GM19023 (cell line): ENCODE results near the gene DHRS4L2.
"Not testable (repeated sequence)": the region's sequence is repeated elsewhere in the genome, so short reads cannot be mapped to it uniquely, and the experiment has no call there.

Source experiments
- ATAC-seq: cut with Tn5 transposase; IDR thresholded peaks from one replicate; pipeline ENCODE4 v1.9.1; 2021; ENCODE audit warnings: mild to moderate bottlenecking, moderate library complexity; ENCODE audit not compliant: unreplicated experiment

The DHRS4L2 gene

GRCh38 chr14:23970283-23970659, 18.5 kb upstream of the DHRS4L2 start:
- ATAC-seq: not testable (repeated sequence)

GRCh38 chr14:23973178-23973577, 15.6 kb upstream of the DHRS4L2 start:
- ATAC-seq: not testable (repeated sequence)

- ATAC-seq: not testable (repeated sequence)
Measured at GRCh38 chr14:23974041-23974440, 14.7 kb upstream of the DHRS4L2 start.

- not testable (repeated sequence) for ATAC-seq
Measured at GRCh38 chr14:23977208-23977607, 11.5 kb upstream of the DHRS4L2 start.

- ATAC-seq: not testable (repeated sequence)
Measured at GRCh38 chr14:23981951-23982813, 6.5 kb upstream of the DHRS4L2 start.

- no peak for ATAC-seq
Measured at GRCh38 chr14:23984891-23985602, 3.7 kb upstream of the DHRS4L2 start.

- peak; percentile 9 for ATAC-seq
Measured at GRCh38 chr14:23988223-23988606, 514 bp upstream of the DHRS4L2 start.

- not testable (repeated sequence) for ATAC-seq
Measured at GRCh38 chr14:23989734-23990445, 1.2 kb downstream of the DHRS4L2 start.

GRCh38 chr14:23990961-23991360, 2.2 kb downstream of the DHRS4L2 start:
- ATAC-seq: not testable (repeated sequence)

GRCh38 chr14:23993042-23993441, 4.3 kb downstream of the DHRS4L2 start:
- not testable (repeated sequence) for ATAC-seq

GRCh38 chr14:23996009-23996408, 7.3 kb downstream of the DHRS4L2 start:
- ATAC-seq: not testable (repeated sequence)

GRCh38 chr14:23996825-23997224, 8.1 kb downstream of the DHRS4L2 start:
- not testable (repeated sequence) for ATAC-seq

- ATAC-seq: not testable (repeated sequence)
Measured at GRCh38 chr14:23999640-24000039, 10.9 kb downstream of the DHRS4L2 start.

- not testable (repeated sequence) for ATAC-seq
Measured at GRCh38 chr14:24001078-24001477, 12.3 kb downstream of the DHRS4L2 start.

- not testable (repeated sequence) for ATAC-seq
Measured at GRCh38 chr14:24001679-24002078, 12.9 kb downstream of the DHRS4L2 start.

- peak; percentile 33 for ATAC-seq
Measured at GRCh38 chr14:24006471-24006816, 17.7 kb downstream of the DHRS4L2 start.

GRCh38 chr14:24006817-24007652, 18.3 kb downstream of the DHRS4L2 start:
- ATAC-seq: peak; percentile 86

- ATAC-seq: no peak
Measured at GRCh38 chr14:24011051-24011450, 22.3 kb downstream of the DHRS4L2 start.

GRCh38 chr14:24012726-24013273, 24.1 kb downstream of the DHRS4L2 start:
- ATAC-seq: not testable (repeated sequence)
